Fibroblast of villous mesenchyme (primary cell): ENCODE results near the gene SYNE3. TPM values are rescaled to one million over a fixed set of nuclear protein-coding genes. Genes with fewer than 3 reads are reported as not detected.
A peak's percentile ranks its signal among the peaks of the same experiment; 100 is the strongest.

Experiments used
- DNase-seq: peaks from one replicate; pipeline ENCODE4 v3.0.0-alpha.2; 2010; ENCODE audit warnings: low read depth
- H3K4me3 ChIP-seq: 2 replicates; pipeline ENCODE4 v1.5.1; 2011; ENCODE audit warnings: low read depth, mild to moderate bottlenecking, low read length
- CTCF ChIP-seq: IDR thresholded peaks from 2 replicates; pipeline ENCODE4 v1.5.1; 2012; ENCODE audit warnings: low read depth, mild to moderate bottlenecking, low read length; ENCODE audit not compliant: insufficient read depth
- total RNA-seq: library from RNA; depleted of rRNA; stranded (reverse); fragments of >200 nt; gene quantifications from 2 replicates; pipeline ENCODE4 v1.2.3, GENCODE V29; 2012

The SYNE3 gene
- total RNA-seq, 1 donor: 6.5 TPM

- no peak overlapping the region for H3K4me3 ChIP-seq
- no peak for DNase-seq
- TF ChIP-seq CTCF: no peak
These were observed 8.5 kb upstream of the SYNE3 start for GRCh38 chr14:95524706-95525512.

DNA sequence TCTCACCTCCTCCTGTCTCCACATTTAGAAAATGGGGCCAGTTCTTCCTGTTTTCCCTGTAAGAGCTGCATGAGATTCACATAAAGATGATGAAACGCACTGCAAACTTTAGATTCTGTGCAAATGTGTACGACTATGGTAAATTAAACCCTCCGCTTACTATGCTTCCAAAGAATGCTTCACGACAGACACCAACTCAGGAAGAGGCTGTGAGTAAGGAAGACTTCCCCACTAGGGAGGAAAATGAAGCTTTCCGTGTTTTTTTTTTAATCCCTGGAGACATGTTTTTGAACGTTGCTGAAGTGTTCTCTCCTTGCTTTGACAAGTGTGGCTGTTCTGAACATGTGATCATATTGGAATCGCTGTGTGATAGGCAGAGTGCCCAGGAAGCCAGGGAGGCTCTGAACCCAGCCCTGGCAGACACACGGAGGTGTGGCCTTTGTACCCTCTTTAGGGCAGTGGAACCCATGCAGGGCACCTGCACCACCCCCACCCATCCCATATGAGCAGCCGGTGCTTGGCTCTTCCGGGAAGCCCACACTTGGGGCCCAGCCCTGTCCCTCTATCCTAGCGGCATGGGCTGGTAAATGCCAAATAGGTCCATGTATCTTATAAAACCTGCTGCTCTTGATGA, 7.5 kb upstream of the SYNE3 start:
- TF ChIP-seq CTCF: peak; percentile 23
- H3K4me3 ChIP-seq: peak overlapping the region; percentile 44
- DNase-seq: peak; percentile 90

DNA sequence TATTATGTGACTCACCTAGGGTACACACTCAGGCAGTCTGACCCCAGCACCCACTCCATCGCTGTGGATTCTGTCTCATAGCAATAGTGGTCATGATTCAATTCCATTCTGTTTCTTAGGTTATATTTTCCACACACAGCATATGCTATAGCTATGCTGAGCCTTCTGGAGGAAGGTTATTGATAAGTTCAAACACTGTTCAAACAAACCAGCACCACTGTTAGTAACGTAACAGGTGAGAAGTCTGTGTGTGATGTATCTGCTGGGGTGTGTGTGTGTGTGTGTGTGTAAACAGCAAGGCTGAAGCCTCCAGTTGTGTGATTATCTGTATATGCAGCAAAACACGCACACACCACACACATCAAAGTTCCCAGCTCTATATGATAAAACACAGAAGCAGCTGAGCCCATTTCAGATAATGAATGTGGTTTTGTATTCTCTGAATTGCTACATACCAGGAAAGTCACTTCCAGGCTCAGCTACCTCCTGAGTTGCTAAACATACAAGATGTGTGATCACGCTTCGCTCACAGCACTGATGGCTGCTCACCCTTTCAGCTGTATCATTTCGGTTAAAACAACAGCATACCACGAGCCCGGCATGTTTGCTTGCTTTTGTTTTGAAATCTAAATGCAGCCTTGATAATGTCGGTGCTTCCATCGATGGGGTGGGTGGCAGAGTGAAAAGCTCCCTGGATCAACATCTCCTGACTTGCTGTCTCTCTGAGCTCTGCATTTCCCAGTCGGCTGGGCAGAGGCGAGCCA, 6.8 kb upstream of the SYNE3 start:
- H3K4me3 ChIP-seq: peak overlapping the region; percentile 44
- peak; percentile 88 for DNase-seq
- no peak for TF ChIP-seq CTCF

GRCh38 chr14:95522556-95522955, 6.1 kb upstream of the SYNE3 start:
- DNase-seq: no peak
- no peak overlapping the region for H3K4me3 ChIP-seq
- no peak for TF ChIP-seq CTCF

GRCh38 chr14:95522116-95522515, 5.7 kb upstream of the SYNE3 start:
- DNase-seq: no peak
- no peak for TF ChIP-seq CTCF
- H3K4me3 ChIP-seq: no peak overlapping the region

DNA sequence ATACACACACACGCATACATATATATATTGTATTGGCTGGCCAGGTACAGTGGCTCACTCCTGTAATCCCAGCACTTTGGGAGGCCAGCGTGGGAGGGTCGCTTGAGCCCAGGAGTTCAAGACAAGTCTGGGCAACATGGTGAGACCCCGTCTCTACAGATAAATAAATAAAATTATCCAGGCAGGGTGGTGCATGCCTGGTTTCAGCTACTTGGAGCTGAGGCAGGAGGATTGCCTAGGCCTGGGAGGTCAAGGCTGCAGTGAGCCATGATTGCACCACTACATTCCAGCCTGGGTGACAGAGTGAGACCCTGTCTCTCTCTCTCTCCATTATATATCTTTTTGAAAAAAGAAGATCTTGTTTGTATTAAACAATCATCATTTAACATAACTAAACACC, 4.6 kb upstream of the SYNE3 start:
- DNase-seq: no peak
- no peak for TF ChIP-seq CTCF
- H3K4me3 ChIP-seq: no peak overlapping the region
